GM19240 (cell line): Measurements from ENCODE around the gene AKAP9.
"Not testable (repeated sequence)": the region's sequence is repeated elsewhere in the genome, so short reads cannot be mapped to it uniquely, and the experiment has no call there.

ENCODE experiments used
- DNase-seq: peaks from one replicate; pipeline ENCODE4 v3.0.0; 2011; ENCODE audit warnings: low spot score; ENCODE audit not compliant: insufficient read length

The AKAP9 gene

GRCh38 chr7:92133737-92134270 lies 193.1 kb downstream of the AKAP9 start:
- DNase-seq: no peak

- DNase-seq: peak; percentile 86
Measured at GRCh38 chr7:92134271-92135051, 193.8 kb downstream of the AKAP9 start, which contains the start of gene CYP51A1. TSS of gene CYP51A1 (minus strand) at chr7:92134477. CDS start at chr7:92134364, 113 bp downstream.

GRCh38 chr7:92135052-92135889 lies 194.6 kb downstream of the AKAP9 start:
- no peak for DNase-seq

GRCh38 chr7:92137557-92137956 lies 196.9 kb downstream of the AKAP9 start:
- no peak for DNase-seq

GRCh38 chr7:92141161-92141560 lies 200.5 kb downstream of the AKAP9 start:
- no peak for DNase-seq

GRCh38 chr7:92142791-92143190 lies 202.1 kb downstream of the AKAP9 start:
- not testable (repeated sequence) for DNase-seq

GRCh38 chr7:92143192-92143880 lies 202.7 kb downstream of the AKAP9 start:
- DNase-seq: not testable (repeated sequence)

GRCh38 chr7:92149736-92150239 lies 209.1 kb downstream of the AKAP9 start:
- DNase-seq: no peak

- no peak for DNase-seq
Measured at GRCh38 chr7:92150450-92151017, 209.9 kb downstream of the AKAP9 start.

GRCh38 chr7:92155108-92155739 lies 214.6 kb downstream of the AKAP9 start:
- DNase-seq: no peak

- no peak for DNase-seq
Measured at GRCh38 chr7:92156990-92157389, 216.3 kb downstream of the AKAP9 start.

- DNase-seq: no peak
Measured at GRCh38 chr7:92158660-92159575, 218.3 kb downstream of the AKAP9 start.
